HCT116 (cell line): ENCODE results near the gene AP1S1. TPM values are rescaled to one million over a fixed set of nuclear protein-coding genes. Genes with fewer than 3 reads are reported as not detected.

Source experiments
- ATAC-seq: fragments of 200-7000 bp; cut with Tn5 transposase; 2 replicates; pipeline ENCODE4 v1.9.1; 2020; ENCODE audit warnings: mild to moderate bottlenecking, moderate library complexity
- BruUV-seq: library from RNA; stranded (reverse); fragments of 400-500 nt; replicated peaks from 2 replicates; lab custom pipeline; 2021; lab: Mats Ljungman, UMichigan
- CTCF ChIA-PET: fragments of 300-600 bp; sonication (Branson Sonifier 250); formaldehyde crosslinking; loops from one replicate; lab custom pipeline; 2021; ENCODE audit warnings: antibody characterized with exemption; lab: Charles Lee
- POLR2A ChIA-PET: fragments of 300-600, 350-600 bp; sonication (Branson Sonifier 250); formaldehyde crosslinking; loops from one replicate; lab custom pipeline; 2021; ENCODE audit warnings: antibody characterized with exemption; lab: Charles Lee
- RAD21 ChIA-PET, 2 experiments: fragments of 300-600 bp; sonication (Branson Sonifier 250); formaldehyde crosslinking; loops; one replicate each; lab custom pipeline; 2023; ENCODE audit warnings: low total read pairs in 2 of 2; ENCODE audit not compliant: uncharacterized antibody in 2 of 2, unreplicated experiment in 2 of 2, low non-redundant PET in 1 of 2; lab: Charles Lee
- DNase-seq: peaks from one replicate; pipeline ENCODE4 v3.0.0-alpha.2; 2010; ENCODE audit warnings: low read depth, low spot score
- H2AFZ ChIP-seq: fragments of 200-600 bp; shearing (Covaris generic), sonication (generic); 2 replicates; pipeline ENCODE4 v1.6.1; 2017; ENCODE audit warnings: low read depth, mixed run types, mixed read lengths, antibody characterized with exemption, low read length; ENCODE audit not compliant: poor library complexity, severe bottlenecking
- H3K27ac ChIP-seq: 2 replicates; pipeline ENCODE4 v1.5.1; 2012; ENCODE audit warnings: low read depth, low read length
- H3K27me3 ChIP-seq: fragments of 200-600 bp; sonication (generic); 2 replicates; pipeline ENCODE4 v1.6.1; 2016; ENCODE audit warnings: mixed run types, low read length, mixed read lengths; ENCODE audit not compliant: insufficient read depth
- H3K36me3 ChIP-seq, 2 experiments: fragments of 200-500 bp in 1 of 2; fragments of 200-600 bp in 1 of 2; sonication (Bioruptor generic) in 1 of 2; sonication (generic) in 1 of 2; 2 replicates each; pipeline versions ENCODE4 v1.5.1 to v1.6.1; 2014 to 2016; ENCODE audit warnings: low read length in 2 of 2, inconsistent platforms in 1 of 2, mixed read lengths in 1 of 2, mixed run types in 1 of 2; ENCODE audit not compliant: insufficient read depth in 2 of 2, control insufficient read depth in 1 of 2
- H3K4me1 ChIP-seq, 2 experiments: fragments of 200-600 bp in 1 of 2; sonication (generic) in 1 of 2; 2 replicates each; pipeline versions ENCODE4 v1.5.1 to v1.6.1; 2012 to 2017; ENCODE audit warnings: low read length in 2 of 2, inconsistent platforms in 1 of 2, mild to moderate bottlenecking in 1 of 2, mixed read lengths in 1 of 2, mixed run types in 1 of 2, moderate library complexity in 1 of 2; ENCODE audit not compliant: insufficient read depth in 2 of 2, control insufficient read depth in 1 of 2
- H3K4me2 ChIP-seq: fragments of 200-600 bp; sonication (generic); 2 replicates; pipeline ENCODE4 v1.6.1; 2017; ENCODE audit warnings: mixed run types, low read length, mixed read lengths
- H3K4me3 ChIP-seq, 2 experiments: fragments of 200-600 bp in 1 of 2; sonication (generic) in 1 of 2; replicated peaks in 1 of 2; 2 replicates each; pipeline ENCODE4 v1.5.1; 2011 to 2016; ENCODE audit warnings: low read length in 2 of 2, control low read depth in 1 of 2, low read depth in 1 of 2, mild to moderate bottlenecking in 1 of 2, mixed read lengths in 1 of 2, mixed run types in 1 of 2
- H3K79me2 ChIP-seq: fragments of 200-600 bp; sonication (generic); 2 replicates; pipeline ENCODE4 v1.6.1; 2017; ENCODE audit warnings: mild to moderate bottlenecking, mixed run types, low read length, moderate library complexity, mixed read lengths; ENCODE audit not compliant: insufficient read depth
- H3K9ac ChIP-seq: fragments of 200-600 bp; sonication (generic); 2 replicates; pipeline ENCODE4 v1.6.1; 2016; ENCODE audit warnings: low read length, mixed read lengths
- H3K9me2 ChIP-seq: fragments of 200-600 bp; sonication (generic), shearing (Covaris generic); 2 replicates; pipeline ENCODE4 v1.6.1; 2017; ENCODE audit warnings: mixed run types, mild to moderate bottlenecking, moderate library complexity; ENCODE audit not compliant: insufficient read depth
- H3K9me3 ChIP-seq, 2 experiments: fragments of 200-500 bp in 1 of 2; fragments of 200-600 bp in 1 of 2; sonication (Bioruptor generic) in 1 of 2; sonication (generic) in 1 of 2; 2 replicates each; pipeline ENCODE4 v1.6.1; 2014 to 2017; ENCODE audit warnings: low read length in 2 of 2, mixed read lengths in 2 of 2, inconsistent platforms in 1 of 2, low read depth in 1 of 2, mild to moderate bottlenecking in 1 of 2, mixed run types in 1 of 2, moderate library complexity in 1 of 2; ENCODE audit not compliant: control insufficient read depth in 1 of 2, insufficient read depth in 1 of 2
- H4K20me1 ChIP-seq: fragments of 200-600 bp; sonication (generic), shearing (Covaris generic); 2 replicates; pipeline ENCODE4 v1.6.1; 2017; ENCODE audit warnings: mixed run types, mild to moderate bottlenecking, moderate library complexity; ENCODE audit not compliant: insufficient read depth
- CEBPB ChIP-seq: IDR thresholded peaks from 2 replicates; pipeline ENCODE4 v1.6.1; 2012; ENCODE audit warnings: low read depth
- ELF1 ChIP-seq: IDR thresholded peaks from 2 replicates; pipeline ENCODE4 v1.6.1; 2012; ENCODE audit warnings: low read depth, borderline replicate concordance
- EZH2 ChIP-seq: fragments of 200-600 bp; sonication (generic); IDR thresholded peaks from 2 replicates; pipeline ENCODE4 v1.6.1; 2017; ENCODE audit warnings: antibody characterized with exemption, mixed run types
- REST ChIP-seq: IDR thresholded peaks from 2 replicates; pipeline ENCODE4 v1.6.1; 2012; ENCODE audit warnings: low read depth
- ZFX ChIP-seq: fragments of 450-650 bp; IDR thresholded peaks from 2 replicates; pipeline ENCODE4 v1.6.1; 2017
- ZNF274 ChIP-seq: fragments of 200-500 bp; sonication (Bioruptor generic); IDR thresholded peaks from 2 replicates; pipeline ENCODE4 v1.6.1; 2014; ENCODE audit warnings: mild to moderate bottlenecking, low read depth, low read length, inconsistent platforms
- intact Hi-C: fragments of 100-400 bp; cut with micrococcal nuclease; formaldehyde crosslinking; loops from 2 replicates; pipeline ENCODE4 v1.10.0; 2022
- total RNA-seq: library from RNA; stranded (reverse); gene quantifications from one replicate; pipeline ENCODE4 v1.2.1, GENCODE V29; 2021; ENCODE audit not compliant: unreplicated experiment

Gene AP1S1
- total RNA-seq, 1 experiment from 2014 or later = 130 TPM

- no peaks in the 10 kb centered on the region for H3K27me3 ChIP-seq
- POLR2A ChIA-PET = interaction anchor here (1.0 kb wide), 1 partner anchor 27 kb away, joined by 3 read pairs; no protein-coding TSS in a partner anchor
- TF ChIP-seq REST = no peak
- no peak for TF ChIP-seq ELF1
- TF ChIP-seq ZFX = no peak
- no peak for TF ChIP-seq CEBPB
- TF ChIP-seq EZH2 = no peak
- no peak for TF ChIP-seq ZNF274
- ATAC-seq = no peak
- no peaks in the 10 kb centered on the region for H3K9me3 ChIP-seq
- H3K4me1 ChIP-seq = peaks cover 0 to 8% of the 10 kb centered on the region in 2 experiments; a peak in 3 of 4 replicates
- H3K9me2 ChIP-seq = no peaks in the 10 kb centered on the region
- H3K36me3 ChIP-seq = no peaks in the 10 kb centered on the region
- no peak overlapping the region for H2AFZ ChIP-seq
- CTCF ChIA-PET = interaction anchor here (0.7 kb wide), 1 partner anchor 8 kb away, joined by 3 read pairs; no protein-coding TSS in a partner anchor
- H3K9ac ChIP-seq = no peak overlapping the region
- no TSS peak for BruUV-seq
- H3K27ac ChIP-seq = no peak overlapping the region
- DNase-seq = no peak
- no peaks in the 10 kb centered on the region for H3K79me2 ChIP-seq
- intact Hi-C loops = no loop called here
- no peaks in the 10 kb centered on the region for H4K20me1 ChIP-seq
- no peak overlapping the region for H3K4me3 ChIP-seq
- H3K4me2 ChIP-seq = 0 out of 2 replicates have a peak overlapping the region, but pooled peaks have one; percentile 14
- RAD21 ChIA-PET = no interaction called here
Observed at GRCh38 chr7:101200504-101200861, 46.2 kb downstream of the AP1S1 start.
